GM21786 (cell line): Measurements from ENCODE around the gene ETF1.
A peak's percentile ranks its signal among the peaks of the same experiment; 100 is the strongest.

Experiments
- ATAC-seq: cut with Tn5 transposase; IDR thresholded peaks from one replicate; pipeline ENCODE4 v1.9.1; 2021; ENCODE audit not compliant: unreplicated experiment

The ETF1 gene

DNA sequence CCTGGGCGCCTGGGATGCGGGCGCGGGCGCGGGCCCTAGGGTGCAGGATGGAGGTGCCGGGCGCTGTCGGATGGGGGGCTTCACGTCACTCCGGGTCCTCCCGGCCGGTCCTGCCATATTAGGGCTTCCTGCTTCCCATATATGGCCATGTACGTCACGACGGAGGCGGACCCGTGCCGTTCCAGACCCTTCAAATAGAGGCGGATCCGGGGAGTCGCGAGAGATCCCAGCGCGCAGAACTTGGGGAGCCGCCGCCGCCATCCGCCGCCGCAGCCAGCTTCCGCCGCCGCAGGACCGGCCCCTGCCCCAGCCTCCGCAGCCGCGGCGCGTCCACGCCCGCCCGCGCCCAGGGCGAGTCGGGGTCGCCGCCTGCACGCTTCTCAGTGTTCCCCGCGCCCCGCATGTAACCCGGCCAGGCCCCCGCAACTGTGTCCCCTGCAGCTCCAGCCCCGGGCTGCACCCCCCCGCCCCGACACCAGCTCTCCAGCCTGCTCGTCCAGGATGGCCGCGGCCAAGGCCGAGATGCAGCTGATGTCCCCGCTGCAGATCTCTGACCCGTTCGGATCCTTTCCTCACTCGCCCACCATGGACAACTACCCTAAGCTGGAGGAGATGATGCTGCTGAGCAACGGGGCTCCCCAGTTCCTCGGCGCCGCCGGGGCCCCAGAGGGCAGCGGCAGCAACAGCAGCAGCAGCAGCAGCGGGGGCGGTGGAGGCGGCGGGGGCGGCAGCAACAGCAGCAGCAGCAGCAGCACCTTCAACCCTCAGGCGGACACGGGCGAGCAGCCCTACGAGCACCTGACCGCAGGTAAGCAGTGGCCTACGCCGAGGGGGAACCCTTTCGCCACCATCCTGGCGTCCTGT, 77.5 kb downstream of the ETF1 start, which contains the start of gene EGR1:
Gene EGR1, plus strand, starts transcription at position 219 of the 864 bp plus-strand sequence. Its CDS starts 283 bp downstream, at position 502.
- peak; percentile 62 for ATAC-seq

DNA sequence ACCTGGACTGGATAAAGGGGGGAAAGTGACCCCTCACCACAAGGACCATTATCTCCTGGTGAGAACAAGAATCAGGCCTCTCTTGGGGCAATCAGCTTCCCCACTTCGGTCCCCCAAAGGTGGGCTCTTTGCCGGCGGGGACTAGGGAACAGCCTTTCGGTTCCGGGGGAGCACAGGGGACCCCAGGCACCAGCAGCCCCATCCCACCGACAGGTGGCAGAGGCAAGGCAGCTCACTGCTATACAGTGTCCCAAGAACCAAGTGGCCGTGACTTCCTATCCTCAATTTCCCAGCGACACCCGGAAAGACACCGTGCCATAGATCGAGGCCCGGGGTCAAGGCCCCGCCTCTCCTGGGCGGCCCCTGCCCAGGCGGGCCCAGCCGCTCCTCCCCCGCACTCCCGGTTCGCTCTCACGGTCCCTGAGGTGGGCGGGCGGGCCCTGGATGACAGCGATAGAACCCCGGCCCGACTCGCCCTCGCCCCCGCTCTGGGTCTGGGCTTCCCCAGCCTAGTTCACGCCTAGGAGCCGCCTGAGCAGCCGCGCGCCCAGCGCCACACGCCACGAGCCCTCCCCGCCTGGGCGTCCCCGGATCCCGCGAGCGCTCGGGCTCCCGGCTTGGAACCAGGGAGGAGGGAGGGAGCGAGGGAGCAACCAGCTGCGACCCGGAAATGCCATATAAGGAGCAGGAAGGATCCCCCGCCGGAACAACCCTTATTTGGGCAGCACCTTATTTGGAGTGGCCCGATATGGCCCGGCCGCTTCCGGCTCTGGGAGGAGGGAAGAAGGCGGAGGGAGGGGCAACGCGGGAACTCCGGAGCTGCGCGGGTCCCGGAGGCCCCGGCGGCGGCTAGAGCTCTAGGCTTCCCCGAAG, 78.4 kb downstream of the ETF1 start:
- ATAC-seq: peak; percentile 71

DNA sequence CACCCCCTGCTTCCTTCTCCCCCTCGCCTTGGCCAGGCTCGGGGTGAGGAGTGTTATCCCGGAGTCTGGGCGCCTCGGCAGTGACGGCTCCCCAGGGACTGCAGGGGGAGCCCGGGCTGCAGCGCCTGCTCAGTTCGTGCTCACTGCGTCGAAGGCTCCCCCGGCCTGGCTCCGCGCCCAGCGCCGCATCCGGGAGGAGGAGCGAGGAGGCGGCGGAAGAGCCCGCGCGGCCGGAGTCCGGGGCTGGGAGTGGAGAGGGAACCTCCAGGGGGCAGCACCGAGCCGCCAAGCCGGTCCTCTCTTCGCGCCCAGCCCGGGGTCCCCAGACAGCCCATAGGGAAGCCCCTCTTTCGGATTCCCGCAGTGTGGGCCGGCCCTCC, 79.0 kb downstream of the ETF1 start:
- peak; percentile 39 for ATAC-seq

DNA sequence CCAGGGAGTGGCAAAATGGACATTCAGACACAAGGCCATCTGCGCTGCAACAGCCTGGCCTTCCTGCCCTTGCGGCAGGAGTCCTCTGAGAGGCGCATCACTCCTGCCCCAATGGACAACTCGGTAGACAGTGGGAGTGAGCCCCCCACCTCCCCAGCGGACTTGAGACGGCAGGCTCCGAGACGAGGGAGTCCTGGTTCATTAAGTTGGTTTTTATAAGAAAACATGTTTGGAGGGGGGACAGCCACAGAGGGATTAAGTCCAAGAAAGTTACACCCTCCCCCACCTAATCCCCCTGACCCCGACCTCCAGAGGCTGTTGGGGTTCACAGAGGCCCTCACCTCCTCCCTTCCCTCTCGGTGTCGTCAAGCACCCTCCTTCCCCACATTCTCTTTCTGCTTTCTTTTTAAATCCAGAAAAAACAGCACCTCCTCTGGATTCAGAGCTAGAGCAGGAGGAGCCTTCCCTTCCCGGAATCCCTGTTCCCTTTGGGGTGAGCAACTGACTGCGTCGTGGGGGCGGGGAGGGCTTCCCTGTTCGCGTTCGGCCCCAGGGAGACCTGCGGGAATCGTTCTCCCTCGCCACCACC, 79.5 kb downstream of the ETF1 start:
- ATAC-seq: no peak

DNA sequence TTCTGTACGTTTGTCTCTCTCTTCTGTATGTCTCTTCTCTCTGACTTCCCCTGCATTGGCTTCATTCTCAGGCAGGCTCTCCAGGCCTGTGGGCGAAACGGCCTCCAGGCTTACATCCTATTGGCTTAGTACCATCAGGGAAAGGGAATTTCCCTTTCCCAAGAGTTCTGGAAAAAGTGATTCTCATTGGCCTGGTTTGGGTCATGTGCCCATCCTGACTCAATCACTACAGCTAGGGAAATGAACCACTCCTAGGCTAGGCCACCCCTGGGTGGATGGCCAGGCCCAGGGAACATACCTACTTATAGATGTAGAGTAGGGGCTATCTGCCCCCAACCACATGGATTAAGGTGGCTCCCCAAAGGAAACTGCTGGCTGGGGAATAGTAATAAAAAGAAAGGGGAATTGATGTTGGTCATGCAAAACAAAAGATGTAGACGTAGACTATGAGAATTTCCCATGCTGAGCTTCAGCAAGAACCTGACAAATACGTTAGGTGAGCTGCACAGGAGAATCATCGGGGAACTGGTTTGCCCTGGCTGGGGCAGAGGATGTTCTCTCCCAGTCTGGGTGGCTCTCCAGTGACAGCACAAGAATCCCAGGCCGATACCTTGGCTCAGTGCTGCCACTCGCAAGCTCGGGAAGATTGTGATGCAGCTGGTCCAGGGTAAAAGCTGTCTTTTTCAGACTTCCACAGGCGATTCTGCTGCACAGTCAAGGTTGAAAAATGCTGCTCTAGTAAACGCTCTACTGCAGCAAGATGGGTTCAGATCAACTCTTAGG, 81.5 kb downstream of the ETF1 start:
- ATAC-seq: no peak

DNA sequence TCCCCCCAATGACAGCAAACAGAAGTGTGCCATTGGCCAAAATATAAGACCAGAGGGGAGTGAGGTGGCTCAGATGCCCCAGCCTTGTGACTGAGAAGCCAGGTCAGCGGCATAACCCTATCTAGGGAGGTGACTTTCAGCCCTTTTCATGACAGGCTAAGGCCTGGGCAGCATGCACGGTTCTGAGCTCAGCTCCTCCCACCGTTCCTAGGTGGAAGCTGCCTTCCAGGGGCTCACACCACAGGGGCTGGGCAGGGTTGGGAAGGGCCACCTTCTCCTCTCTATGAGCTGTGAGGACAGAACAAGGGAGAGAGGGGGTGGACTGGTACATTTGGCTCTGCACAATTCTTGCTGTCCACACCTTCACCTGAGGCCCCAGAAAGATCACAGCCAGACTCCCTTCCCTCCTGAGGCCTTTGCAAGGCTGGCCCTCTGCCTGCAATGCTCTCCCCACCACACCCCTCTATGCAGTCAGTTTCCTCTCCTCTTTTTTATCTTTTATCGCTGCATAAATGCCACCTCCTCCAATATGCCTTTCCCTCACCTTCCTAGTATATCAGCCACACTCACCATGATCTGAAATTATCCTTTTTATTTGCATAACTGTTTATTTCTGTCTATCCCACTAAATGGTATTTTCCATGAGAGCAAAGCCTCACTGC, 82.9 kb downstream of the ETF1 start:
- no peak for ATAC-seq

DNA sequence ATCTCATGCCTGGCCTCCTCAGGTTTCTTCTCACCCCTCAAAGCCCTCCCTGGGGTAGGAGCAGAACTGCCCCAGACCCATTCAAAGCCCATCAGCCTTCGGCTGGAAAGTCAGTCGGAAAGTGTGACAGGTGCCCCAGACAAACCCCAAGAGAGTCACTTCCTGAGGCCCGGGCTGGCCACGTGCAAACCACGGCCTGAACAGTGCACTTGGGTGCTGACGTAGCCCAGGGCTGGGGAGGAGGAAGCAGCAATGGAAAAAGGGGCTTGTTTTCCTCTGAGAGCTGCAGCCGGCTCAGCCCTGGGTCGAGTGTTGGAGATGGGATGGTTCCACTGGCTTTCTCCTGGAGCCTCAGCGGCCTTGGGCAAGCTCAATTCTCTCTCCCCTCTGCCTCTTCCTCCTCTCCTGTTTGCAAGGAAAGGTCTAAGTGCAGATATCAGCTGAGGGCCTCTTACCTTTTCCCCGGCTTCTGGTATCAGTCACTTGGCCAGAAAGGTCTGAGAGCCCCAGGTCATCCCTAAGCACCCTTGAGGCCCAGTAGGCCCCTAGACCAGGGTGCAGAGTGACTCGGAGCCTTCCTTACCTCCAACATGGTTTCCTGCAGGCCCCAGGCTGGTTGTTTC, 83.6 kb downstream of the ETF1 start:
- peak; percentile 39 for ATAC-seq

DNA sequence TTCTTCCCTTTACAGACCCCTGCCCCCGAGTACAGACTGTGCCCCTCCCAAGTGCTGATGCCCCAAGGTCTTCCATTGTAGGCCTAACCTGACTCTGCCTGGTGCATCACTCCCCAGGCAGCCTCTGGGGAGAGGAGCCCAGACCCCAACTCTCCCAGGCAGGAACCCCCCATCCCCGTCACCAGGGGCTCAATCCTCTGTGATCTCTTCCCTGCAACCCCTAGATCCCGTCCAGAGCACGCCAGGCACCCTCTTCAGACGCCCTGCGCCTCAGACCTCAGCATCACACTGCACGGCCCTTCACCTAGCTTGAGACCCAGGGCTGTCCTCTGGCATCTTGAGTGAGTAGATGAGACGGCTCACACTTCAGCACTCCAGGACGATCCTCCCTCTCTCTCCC, 84.2 kb downstream of the ETF1 start:
- no peak for ATAC-seq

DNA sequence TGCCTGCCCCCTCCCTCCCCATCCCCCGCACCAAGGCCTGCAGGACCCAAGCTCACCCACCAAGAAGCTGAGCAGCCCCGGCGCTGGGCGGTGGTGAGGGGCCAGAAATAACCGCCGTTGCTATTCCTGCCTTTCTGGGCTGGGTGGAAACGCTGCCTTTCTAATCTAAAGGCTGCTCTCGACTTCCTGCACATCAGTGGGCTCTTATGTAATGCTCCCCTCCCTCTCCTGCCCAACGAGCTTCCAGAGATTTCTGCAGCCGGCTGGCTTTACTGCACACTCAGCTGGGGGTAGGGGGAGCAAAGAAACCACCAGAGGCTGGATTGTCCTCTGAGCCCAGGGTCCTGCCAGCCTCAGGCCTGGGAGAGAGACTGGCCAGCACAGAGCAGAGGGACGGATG, 84.7 kb downstream of the ETF1 start:
- no peak for ATAC-seq

DNA sequence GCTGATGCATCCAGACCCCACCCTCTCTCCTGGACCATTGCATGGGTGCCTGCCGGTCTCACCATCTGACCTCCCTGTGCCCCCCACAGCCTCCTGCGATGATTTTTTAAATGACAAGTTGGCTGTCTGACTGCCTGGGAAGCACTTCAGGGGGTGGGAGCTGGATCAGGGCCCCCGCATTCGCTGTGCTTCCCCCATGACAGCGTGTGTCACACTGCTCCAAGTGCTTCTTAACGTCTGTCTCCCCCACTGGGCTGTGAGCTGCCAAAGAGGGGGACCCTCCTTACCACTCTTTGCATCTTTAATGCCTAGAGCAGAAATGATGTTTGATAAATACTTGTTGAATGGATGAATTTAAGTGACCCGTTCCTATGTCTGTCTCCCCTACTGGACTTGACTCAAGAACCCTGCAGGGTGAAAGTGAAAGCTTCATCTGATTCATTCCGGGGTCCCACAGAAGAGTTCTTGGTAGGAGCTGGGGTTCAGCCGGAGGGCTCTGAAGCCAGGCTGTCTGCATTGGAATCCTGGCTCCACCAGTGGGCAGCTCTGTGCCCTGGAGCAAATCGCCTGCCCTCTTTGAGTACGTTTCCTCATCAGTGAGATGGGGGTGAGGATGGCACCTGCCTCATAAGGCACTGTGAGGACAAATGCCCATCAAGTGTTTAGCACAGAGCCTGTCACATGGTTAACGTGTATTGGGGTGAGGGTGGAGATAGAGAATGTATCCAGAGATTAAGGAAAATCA, 85.3 kb downstream of the ETF1 start:
- ATAC-seq: no peak
